Thyroid gland (tissue), 4 donors: Measurements from ENCODE around the gene CDK11A.

Experiments used
- POLR2A ChIP-seq, 2 donors: fragments of 450-650 bp; IDR thresholded peaks; one replicate each; pipeline ENCODE4 v1.6.1; 2017; ENCODE audit warnings: antibody characterized with exemption in 2 of 2, mild to moderate bottlenecking in 2 of 2, moderate library complexity in 1 of 2
- TF ChIP-seq, protein P1 (sequence below), 6 experiments: fragments of 200-600 bp in 3 of 6; fragments of 450-650 bp in 3 of 6; sonication (generic) in 3 of 6; IDR thresholded peaks; one replicate each; pipeline ENCODE4 v1.5.1; 2016 to 2019; ENCODE audit warnings: antibody characterized with exemption in 6 of 6, mild to moderate bottlenecking in 2 of 6, inconsistent platforms in 1 of 6, moderate library complexity in 1 of 6

DNA sequence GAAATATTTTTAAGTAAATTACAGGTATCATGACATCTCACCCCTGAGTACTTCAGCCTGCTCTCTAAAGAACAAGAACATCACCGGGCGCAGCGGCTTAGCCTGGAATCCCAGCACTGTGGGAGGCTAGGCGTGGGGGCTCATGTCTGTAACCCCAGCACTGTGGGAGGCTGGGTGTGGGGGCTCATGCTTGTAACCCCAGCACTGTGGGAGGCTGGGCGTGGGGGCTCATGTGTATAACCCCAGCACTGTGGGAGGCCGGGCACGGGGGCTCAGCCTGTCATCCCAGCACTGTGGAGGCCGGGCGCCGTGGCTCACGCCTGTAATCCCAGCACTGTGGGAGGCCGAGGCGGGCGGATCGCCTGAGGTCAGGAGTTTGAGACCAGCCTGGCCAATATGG, 57.6 kb downstream of the CDK11A start:
- TF ChIP-seq, protein P1, sequence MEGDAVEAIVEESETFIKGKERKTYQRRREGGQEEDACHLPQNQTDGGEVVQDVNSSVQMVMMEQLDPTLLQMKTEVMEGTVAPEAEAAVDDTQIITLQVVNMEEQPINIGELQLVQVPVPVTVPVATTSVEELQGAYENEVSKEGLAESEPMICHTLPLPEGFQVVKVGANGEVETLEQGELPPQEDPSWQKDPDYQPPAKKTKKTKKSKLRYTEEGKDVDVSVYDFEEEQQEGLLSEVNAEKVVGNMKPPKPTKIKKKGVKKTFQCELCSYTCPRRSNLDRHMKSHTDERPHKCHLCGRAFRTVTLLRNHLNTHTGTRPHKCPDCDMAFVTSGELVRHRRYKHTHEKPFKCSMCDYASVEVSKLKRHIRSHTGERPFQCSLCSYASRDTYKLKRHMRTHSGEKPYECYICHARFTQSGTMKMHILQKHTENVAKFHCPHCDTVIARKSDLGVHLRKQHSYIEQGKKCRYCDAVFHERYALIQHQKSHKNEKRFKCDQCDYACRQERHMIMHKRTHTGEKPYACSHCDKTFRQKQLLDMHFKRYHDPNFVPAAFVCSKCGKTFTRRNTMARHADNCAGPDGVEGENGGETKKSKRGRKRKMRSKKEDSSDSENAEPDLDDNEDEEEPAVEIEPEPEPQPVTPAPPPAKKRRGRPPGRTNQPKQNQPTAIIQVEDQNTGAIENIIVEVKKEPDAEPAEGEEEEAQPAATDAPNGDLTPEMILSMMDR (IDR thresholded peaks at IDR 0.05): no peak
- TF ChIP-seq POLR2A (IDR thresholded peaks at IDR 0.05): no peak
